SJSA1 (cell line): ENCODE results near the gene C1orf226. TPM values are rescaled to one million over a fixed set of nuclear protein-coding genes. Genes with fewer than 3 reads are reported as not detected.
A peak's percentile ranks its signal among the peaks of the same experiment; 100 is the strongest.

Experiments used
- DNase-seq, 2 experiments: peaks; one replicate each; pipeline ENCODE4 v3.0.0-alpha.2; 2015 to 2020; ENCODE audit warnings: low spot score in 2 of 2, low read depth in 1 of 2
- H3K27ac ChIP-seq: fragments of 250-450 bp; sonication (Bioruptor Pico); 2 replicates; pipeline ENCODE4 v1.5.1; 2020; ENCODE audit warnings: mild to moderate bottlenecking, moderate library complexity
- H3K27me3 ChIP-seq: fragments of 250-450 bp; sonication (Bioruptor Pico); replicated peaks from 2 replicates; pipeline ENCODE4 v1.5.1; 2020; ENCODE audit warnings: mild to moderate bottlenecking, moderate library complexity
- H3K36me3 ChIP-seq: fragments of 250-450 bp; sonication (Bioruptor Pico); 2 replicates; pipeline ENCODE4 v1.5.1; 2020; ENCODE audit warnings: mild to moderate bottlenecking
- H3K4me1 ChIP-seq: fragments of 250-450 bp; sonication (Bioruptor Pico); replicated peaks from 2 replicates; pipeline ENCODE4 v1.6.1; 2021; ENCODE audit warnings: mild to moderate bottlenecking
- H3K4me3 ChIP-seq: fragments of 250-450 bp; sonication (Bioruptor Pico); 2 replicates; pipeline ENCODE4 v1.5.1; 2020; ENCODE audit warnings: mild to moderate bottlenecking
- H3K9me3 ChIP-seq: fragments of 250-450 bp; sonication (Bioruptor Pico); replicated peaks from 2 replicates; pipeline ENCODE4 v1.5.1; 2020; ENCODE audit warnings: mild to moderate bottlenecking
- total RNA-seq: library from RNA; depleted of rRNA; stranded (reverse); fragments of >200 nt; shearing (Covaris generic); gene quantifications from 2 replicates; pipeline ENCODE4 v1.2.3, GENCODE V29; 2014

C1orf226 gene
- total RNA-seq, 1 experiment from 2014 or later: 0.37 TPM

- DNase-seq: no peak
- H3K4me1 ChIP-seq: no peaks in the 10 kb centered on the region
- H3K36me3 ChIP-seq: no peaks in the 10 kb centered on the region
- no peak overlapping the region for H3K27ac ChIP-seq
- no peaks in the 10 kb centered on the region for H3K9me3 ChIP-seq
- H3K27me3 ChIP-seq: no peaks in the 10 kb centered on the region
- H3K4me3 ChIP-seq: no peak overlapping the region
These were observed 2.0 kb downstream of the C1orf226 start for GRCh38 chr1:162383516-162383915.

- peak in 1 of 2 experiments; percentile 37 for DNase-seq
- Histone ChIP-seq H3K4me3 (no peak overlapping the region), H3K27me3 (no peaks in the 10 kb centered on the region), H3K4me1 (peaks cover 2% of the 10 kb centered on the region; the same call in 1 of the 2 replicates), H3K36me3 (no peaks in the 10 kb centered on the region), H3K9me3 (no peaks in the 10 kb centered on the region), H3K27ac (no peak overlapping the region)
These were observed 2.6 kb downstream of the C1orf226 start for GRCh38 chr1:162384116-162384515.

GRCh38 chr1:162384601-162385279, 3.2 kb downstream of the C1orf226 start:
- Histone ChIP-seq H3K9me3 (no peaks in the 10 kb centered on the region), H3K36me3 (no peaks in the 10 kb centered on the region), H3K27ac (no peak overlapping the region), H3K4me3 (no peak overlapping the region), H3K4me1 (peaks cover 6% of the 10 kb centered on the region; the same call in 1 of the 2 replicates), H3K27me3 (no peaks in the 10 kb centered on the region)
- DNase-seq: peak in 1 of 2 experiments; percentile 30

GRCh38 chr1:162385280-162385623, 3.7 kb downstream of the C1orf226 start:
- DNase-seq: peak in 1 of 2 experiments; percentile 25
- no peaks in the 10 kb centered on the region for H3K9me3 ChIP-seq
- no peaks in the 10 kb centered on the region for H3K36me3 ChIP-seq
- H3K4me3 ChIP-seq: no peak overlapping the region
- peaks cover 6% of the 10 kb centered on the region; the same call in 1 of the 2 replicates for H3K4me1 ChIP-seq
- H3K27me3 ChIP-seq: no peaks in the 10 kb centered on the region
- no peak overlapping the region for H3K27ac ChIP-seq

- no peaks in the 10 kb centered on the region for H3K36me3 ChIP-seq
- peak in 1 of 2 experiments; percentile 16 for DNase-seq
- H3K27ac ChIP-seq: no peak overlapping the region
- no peak overlapping the region for H3K4me3 ChIP-seq
- H3K27me3 ChIP-seq: no peaks in the 10 kb centered on the region
- no peaks in the 10 kb centered on the region for H3K9me3 ChIP-seq
- H3K4me1 ChIP-seq: peaks cover 6% of the 10 kb centered on the region; the same call in 1 of the 2 replicates
These were observed 4.2 kb downstream of the C1orf226 start for GRCh38 chr1:162385702-162386101.

- Histone ChIP-seq H3K27ac (no peak overlapping the region), H3K4me1 (peaks cover 6% of the 10 kb centered on the region; the same call in 1 of the 2 replicates), H3K36me3 (no peaks in the 10 kb centered on the region), H3K9me3 (no peaks in the 10 kb centered on the region), H3K4me3 (no peak overlapping the region), H3K27me3 (no peaks in the 10 kb centered on the region)
- DNase-seq: no peak
These were observed 5.0 kb downstream of the C1orf226 start for GRCh38 chr1:162386292-162387225.

GRCh38 chr1:162387226-162388082, 5.9 kb downstream of the C1orf226 start:
- no peaks in the 10 kb centered on the region for H3K9me3 ChIP-seq
- DNase-seq: no peak
- no peak overlapping the region for H3K27ac ChIP-seq
- peaks cover 6% of the 10 kb centered on the region; the same call in 1 of the 2 replicates for H3K4me1 ChIP-seq
- no peaks in the 10 kb centered on the region for H3K36me3 ChIP-seq
- no peak overlapping the region for H3K4me3 ChIP-seq
- H3K27me3 ChIP-seq: no peaks in the 10 kb centered on the region

GRCh38 chr1:162388083-162388594, 6.6 kb downstream of the C1orf226 start:
- Histone ChIP-seq H3K36me3 (no peaks in the 10 kb centered on the region), H3K4me3 (no peak overlapping the region), H3K27ac (no peak overlapping the region), H3K27me3 (no peaks in the 10 kb centered on the region), H3K4me1 (peaks cover 6% of the 10 kb centered on the region; the same call in 1 of the 2 replicates), H3K9me3 (no peaks in the 10 kb centered on the region)
- DNase-seq: no peak

GRCh38 chr1:162388615-162389014, 7.1 kb downstream of the C1orf226 start:
- Histone ChIP-seq H3K27ac (no peak overlapping the region), H3K36me3 (no peaks in the 10 kb centered on the region), H3K9me3 (no peaks in the 10 kb centered on the region), H3K4me3 (no peak overlapping the region), H3K27me3 (no peaks in the 10 kb centered on the region), H3K4me1 (peaks cover 6% of the 10 kb centered on the region; the same call in 1 of the 2 replicates)
- DNase-seq: no peak

GRCh38 chr1:162389021-162389818, 7.7 kb downstream of the C1orf226 start:
- Histone ChIP-seq H3K4me1 (peaks cover 6% of the 10 kb centered on the region; the same call in 1 of the 2 replicates), H3K27ac (no peak overlapping the region), H3K36me3 (no peaks in the 10 kb centered on the region), H3K27me3 (no peaks in the 10 kb centered on the region), H3K4me3 (no peak overlapping the region), H3K9me3 (no peaks in the 10 kb centered on the region)
- DNase-seq: peak in 1 of 2 experiments; percentile 57

GRCh38 chr1:162389971-162390370, 8.4 kb downstream of the C1orf226 start:
- no peak for DNase-seq
- Histone ChIP-seq H3K4me3 (no peak overlapping the region), H3K27ac (no peak overlapping the region), H3K9me3 (no peaks in the 10 kb centered on the region), H3K27me3 (no peaks in the 10 kb centered on the region), H3K36me3 (no peaks in the 10 kb centered on the region), H3K4me1 (peaks cover 6% of the 10 kb centered on the region; the same call in 1 of the 2 replicates)

GRCh38 chr1:162390396-162391185, 9.1 kb downstream of the C1orf226 start:
- no peak for DNase-seq

More at GRCh38 chr1:162390396-162391185, 9.1 kb downstream of the C1orf226 start:
- Histone ChIP-seq H3K9me3 (no peaks in the 10 kb centered on the region), H3K36me3 (no peaks in the 10 kb centered on the region), H3K27me3 (no peaks in the 10 kb centered on the region), H3K4me1 (peaks cover 6% of the 10 kb centered on the region; the same call in 1 of the 2 replicates), H3K4me3 (no peak overlapping the region), H3K27ac (no peak overlapping the region)
